ENCODE measurements around the gene FAM136A.
"Not testable (repeated sequence)": the region's sequence is repeated elsewhere in the genome, so short reads cannot be mapped to it uniquely, and the experiment has no call there.

FAM136A gene

DNA sequence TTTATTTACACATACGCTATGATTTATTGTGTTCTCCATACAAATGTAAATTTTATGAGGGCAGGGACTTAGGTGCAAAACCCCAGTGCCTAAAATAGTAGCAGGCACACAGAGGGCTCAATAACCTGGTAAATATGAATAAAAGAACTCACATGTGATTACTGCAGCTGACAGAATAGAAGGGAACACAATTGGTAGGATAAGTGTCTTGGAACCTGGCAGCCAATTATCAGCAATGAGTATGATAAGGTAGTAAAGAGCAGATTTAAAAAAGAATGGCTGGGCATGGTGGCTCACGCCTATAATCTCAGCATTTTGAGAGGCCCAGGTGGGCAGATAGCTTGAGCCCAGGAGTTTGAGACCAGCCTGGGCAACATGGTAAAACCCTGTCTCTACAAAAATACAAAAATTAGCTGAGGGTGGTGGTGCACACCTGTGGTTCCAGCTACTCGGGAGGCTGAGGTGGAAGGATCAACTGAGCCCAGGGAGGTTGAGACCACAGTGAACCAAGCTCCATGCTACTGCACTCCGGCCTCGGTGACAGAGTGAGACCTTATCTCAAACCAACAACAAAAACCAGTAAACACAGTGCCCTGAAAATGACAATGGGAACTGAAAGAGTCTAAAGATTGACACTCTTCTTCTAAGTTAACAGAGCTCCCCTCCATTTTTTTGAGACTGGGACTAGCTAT lies 18.2 kb downstream of the FAM136A start:
- no peak for FAIRE-seq

GRCh38 chr2:70282439-70282838 lies 19.4 kb downstream of the FAM136A start:
- no peak for FAIRE-seq

DNA sequence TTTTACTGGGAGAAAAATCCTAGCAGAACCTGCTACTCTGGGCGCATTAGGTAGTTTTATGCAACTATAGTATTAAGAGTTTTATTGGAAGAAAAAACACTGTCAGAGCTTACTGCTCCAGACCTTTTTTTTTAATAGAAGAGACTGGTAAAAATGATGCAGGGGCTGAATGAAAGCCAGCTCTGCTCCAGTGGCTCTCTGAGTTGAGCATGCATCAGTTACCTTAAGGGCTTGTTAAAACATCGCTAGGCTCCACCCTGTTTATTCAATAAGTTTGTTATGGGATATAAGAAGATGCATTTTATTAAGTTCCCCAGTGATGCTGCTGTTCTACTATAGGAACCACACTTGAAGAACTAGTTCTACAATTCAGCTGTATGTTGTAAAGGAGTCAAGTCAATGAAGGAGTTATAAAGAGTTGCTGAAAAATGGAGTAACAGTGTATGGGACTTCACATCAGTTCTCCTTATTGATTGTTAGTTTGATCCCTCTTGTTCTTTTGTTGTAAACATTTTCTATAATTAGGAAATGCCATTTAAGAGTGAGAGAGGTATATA lies 21.5 kb downstream of the FAM136A start:
- no peak for FAIRE-seq

GRCh38 chr2:70270323-70270722 lies 31.5 kb downstream of the FAM136A start:
- FAIRE-seq, result no peak

GRCh38 chr2:70269422-70270302 lies 32.2 kb downstream of the FAM136A start:
- not testable (repeated sequence) for FAIRE-seq

- not testable (repeated sequence) for FAIRE-seq
These were observed 34.9 kb downstream of the FAM136A start for GRCh38 chr2:70266925-70267324.

DNA sequence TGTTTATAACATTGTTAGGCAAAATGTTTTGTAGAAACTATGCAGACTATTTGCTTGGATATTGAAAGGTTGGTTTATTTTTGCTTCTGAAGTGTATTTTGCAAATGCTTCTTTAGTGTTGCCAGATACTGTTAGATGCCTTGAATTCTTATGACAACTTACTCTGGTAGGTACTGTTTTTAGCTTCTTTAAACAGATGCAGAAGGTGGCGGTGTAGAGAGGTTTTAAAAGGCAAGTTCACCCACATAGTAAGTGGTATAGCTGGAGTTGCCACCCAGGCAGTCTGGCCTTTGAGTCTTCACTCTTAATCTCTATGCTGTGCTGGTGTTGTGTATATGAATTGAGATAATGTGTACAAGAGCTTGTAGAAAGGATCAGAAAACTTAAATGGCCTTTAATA lies 40.4 kb downstream of the FAM136A start:
- no peak for FAIRE-seq

- FAIRE-seq, result no peak
These were observed 43.4 kb downstream of the FAM136A start for GRCh38 chr2:70258532-70258875.

GRCh38 chr2:70255637-70256314 lies 46.1 kb downstream of the FAM136A start:
- FAIRE-seq, result no peak

DNA sequence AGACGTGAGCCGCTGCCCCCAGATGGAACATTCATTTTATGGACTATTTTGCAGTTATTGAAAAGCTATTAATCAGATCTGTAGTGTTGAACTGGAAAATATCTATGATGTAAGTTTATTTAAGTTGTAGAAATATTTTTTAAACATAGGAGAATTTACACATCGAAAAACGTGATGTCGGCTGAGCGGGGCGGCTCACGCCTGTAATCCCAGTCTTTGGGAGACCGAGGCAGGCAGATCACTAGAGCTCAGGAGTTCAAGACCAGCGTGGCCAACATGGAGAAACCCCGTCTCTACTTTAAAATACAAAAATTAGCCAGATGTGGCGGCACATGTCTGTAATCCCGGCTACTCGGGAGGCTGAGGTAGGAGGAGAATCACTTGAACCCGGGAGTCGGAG lies 51.4 kb downstream of the FAM136A start:
- FAIRE-seq, result no peak

- peak; percentile 96 for FAIRE-seq
These were observed 53.6 kb downstream of the FAM136A start, which contains the start of gene TIA1 for GRCh38 chr2:70248181-70248847. Gene TIA1 (minus strand): TSS chr2:70248628. CDS start chr2:70248430, 198 bp downstream.

DNA sequence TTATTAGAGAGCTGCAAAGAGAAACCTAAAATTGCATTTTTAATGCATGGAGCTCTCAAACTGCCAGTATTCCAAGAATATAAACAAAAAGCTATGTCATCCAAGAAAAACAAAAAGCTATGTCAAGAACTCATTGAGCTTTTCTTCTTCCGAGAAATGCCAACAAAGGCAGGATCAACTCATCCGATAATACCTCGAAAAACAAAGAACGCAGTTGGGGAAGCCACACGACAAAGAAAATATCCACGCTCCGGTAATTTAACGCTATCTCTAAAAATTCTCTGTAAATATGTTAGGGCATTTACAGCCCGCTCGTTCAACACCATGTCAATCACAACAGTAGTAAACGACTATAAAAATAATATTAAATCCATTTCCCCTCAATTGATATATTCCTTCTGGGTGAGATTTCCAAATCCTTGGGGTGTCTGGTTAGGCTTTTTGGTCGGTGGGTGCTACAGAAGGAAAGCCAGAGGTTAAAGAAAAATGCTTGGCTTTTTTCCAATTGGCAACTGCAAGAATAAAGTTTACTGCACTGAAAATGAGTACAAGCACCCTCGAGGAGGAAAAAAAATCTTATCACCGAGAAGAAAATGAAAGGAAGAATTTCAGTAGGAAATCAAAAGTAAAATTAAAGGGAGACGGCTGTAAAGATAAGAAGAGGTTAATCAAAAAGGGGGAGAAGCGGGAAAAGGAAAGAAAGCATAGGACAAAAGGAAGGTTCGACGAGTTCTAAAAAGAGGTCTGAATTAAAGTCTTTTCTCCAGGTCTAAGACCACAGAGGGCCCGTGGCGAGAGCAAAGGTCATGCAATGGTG lies 54.3 kb downstream of the FAM136A start:
- no peak for FAIRE-seq
